Esophagus squamous epithelium (tissue), 4 donors: Measurements from ENCODE around the gene PIK3CB.

ENCODE experiments used
- CTCF ChIP-seq, 6 experiments: fragments of 450-650 bp in 4 of 6; fragments of 200-600 bp in 2 of 6; sonication (generic) in 2 of 6; IDR thresholded peaks; one replicate each; pipeline ENCODE4 v1.5.1; 2016 to 2019; ENCODE audit warnings: antibody characterized with exemption in 6 of 6, mild to moderate bottlenecking in 4 of 6, moderate library complexity in 4 of 6
- POLR2A ChIP-seq, 4 donors: fragments of 450-650 bp; IDR thresholded peaks; one replicate each; pipeline ENCODE4 v1.6.1; 2017; ENCODE audit warnings: antibody characterized with exemption in 4 of 4, mild to moderate bottlenecking in 4 of 4, moderate library complexity in 3 of 4

GRCh38 chr3:138646513-138646912, 188.2 kb downstream of the PIK3CB start:
- no peak for TF ChIP-seq CTCF (IDR thresholded peaks at IDR 0.05)
- no peak for TF ChIP-seq POLR2A (IDR thresholded peaks at IDR 0.05)
